NCI-H128 (cell line): ENCODE data around the gene TMEM150A.
"Not testable (repeated sequence)": the region's sequence is repeated elsewhere in the genome, so short reads cannot be mapped to it uniquely, and the experiment has no call there.

Experiments used
- DNase-seq: peaks from one replicate; lab custom pipeline; 2025; ENCODE audit not compliant: unreplicated experiment; lab: John Stamatoyannopoulos, UW

The TMEM150A gene

DNA sequence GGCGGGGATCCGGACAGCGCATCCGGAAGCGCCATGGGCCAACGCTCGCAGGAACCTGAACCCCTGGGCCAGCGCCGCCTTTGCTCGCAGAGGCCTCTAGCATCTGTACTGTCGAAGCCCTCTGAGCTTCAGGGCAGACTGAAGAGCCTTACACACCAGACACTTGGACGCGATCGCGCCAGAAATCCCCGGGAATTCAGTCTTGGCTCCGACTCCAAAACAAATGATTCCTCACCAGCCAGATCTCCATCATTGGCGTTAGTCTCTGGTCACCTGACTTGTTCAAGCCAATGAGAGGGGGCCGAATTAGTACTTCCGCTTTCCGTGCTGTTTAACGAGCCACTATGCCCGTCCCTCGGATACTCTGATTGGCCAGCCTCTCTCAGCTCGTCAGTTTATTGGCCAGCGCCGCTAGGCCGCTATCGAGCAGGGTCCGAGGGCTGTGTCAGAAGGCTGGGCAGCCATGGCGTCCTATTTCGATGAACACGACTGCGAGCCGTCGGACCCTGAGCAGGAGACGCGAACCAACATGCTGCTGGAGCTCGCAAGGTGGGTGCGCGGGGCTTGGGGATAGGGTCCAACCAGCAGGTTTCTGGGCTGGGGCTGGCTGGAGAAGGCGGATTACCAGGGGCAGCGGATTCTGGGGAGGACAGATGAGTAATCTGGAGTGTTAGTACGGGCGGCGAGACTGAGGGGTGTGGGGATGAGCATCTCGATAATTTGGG, 7.0 kb downstream of the TMEM150A start, which contains the start of gene RNF181:
TSS of gene RNF181 (plus strand) at position 445 of the 725 bp plus-strand sequence. CDS start at position 464, 19 bp downstream.
- peak; percentile 93 for DNase-seq

DNA sequence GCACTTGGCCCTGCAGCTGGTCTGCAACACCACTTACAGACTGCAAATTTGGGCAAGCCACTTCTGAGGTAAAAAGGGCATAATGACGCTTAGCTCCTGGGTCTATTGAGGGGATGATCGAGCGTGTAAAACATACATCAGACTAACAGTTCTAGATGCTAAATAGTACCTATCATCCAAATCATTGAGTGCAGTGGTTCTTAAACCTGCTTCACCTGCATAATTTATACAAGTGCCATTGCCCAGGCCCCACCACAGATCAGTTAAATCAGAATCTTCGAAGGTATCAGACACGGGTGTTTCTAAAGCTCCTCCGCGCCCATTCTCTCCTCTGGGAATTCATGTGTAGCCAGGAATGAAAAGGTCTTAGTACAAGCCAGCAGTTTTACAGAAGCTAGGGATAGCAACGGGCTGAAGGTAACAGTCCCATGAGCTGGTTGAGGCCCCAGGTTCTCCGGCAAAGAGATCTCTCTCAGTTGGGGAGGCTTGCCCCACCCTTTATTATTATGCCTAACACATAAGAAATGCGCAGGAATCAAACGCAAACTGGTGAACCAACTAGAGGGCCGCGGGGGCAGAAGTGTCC, 7.7 kb downstream of the TMEM150A start:
- DNase-seq: no peak

DNA sequence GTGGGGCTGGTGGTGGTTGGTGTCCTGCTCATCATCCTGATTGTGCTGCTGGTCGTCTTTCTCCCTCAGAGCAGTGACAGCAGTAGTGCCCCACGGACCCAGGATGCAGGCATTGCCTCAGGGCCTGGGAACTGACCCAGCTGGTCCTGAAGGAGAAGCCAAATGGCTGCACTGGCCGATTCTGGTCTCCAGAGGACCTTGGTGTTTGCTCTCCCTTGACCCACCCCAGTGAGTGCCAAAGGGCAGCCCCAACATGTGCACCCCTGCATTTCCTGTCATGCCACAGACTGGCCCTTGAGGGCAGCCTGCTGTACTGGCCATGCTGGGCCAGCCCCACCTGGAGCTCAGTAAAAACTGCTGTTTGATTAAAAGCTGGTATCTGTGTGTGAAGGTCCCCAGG, 9.5 kb downstream of the TMEM150A start:
- no peak for DNase-seq

DNA sequence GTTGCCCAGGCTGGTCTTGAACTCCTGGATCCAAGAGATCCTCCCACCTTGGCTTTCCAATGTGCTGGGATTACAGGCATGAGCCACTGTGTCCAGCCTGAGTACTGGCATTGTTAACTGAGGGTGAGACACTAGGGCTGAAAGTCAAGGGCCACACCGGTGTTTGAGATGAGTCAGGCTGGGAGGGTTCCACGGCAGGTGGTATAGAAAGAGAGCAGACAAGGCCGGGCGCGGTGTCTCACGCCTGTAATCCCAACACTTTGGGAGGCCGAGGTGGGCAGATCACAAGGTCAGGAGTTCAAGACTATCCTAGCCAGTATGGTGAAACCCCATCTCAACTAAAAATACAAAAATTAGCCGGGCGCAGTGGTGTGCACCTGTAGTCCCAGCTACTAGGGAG, 10.2 kb downstream of the TMEM150A start:
- not testable (repeated sequence) for DNase-seq

DNA sequence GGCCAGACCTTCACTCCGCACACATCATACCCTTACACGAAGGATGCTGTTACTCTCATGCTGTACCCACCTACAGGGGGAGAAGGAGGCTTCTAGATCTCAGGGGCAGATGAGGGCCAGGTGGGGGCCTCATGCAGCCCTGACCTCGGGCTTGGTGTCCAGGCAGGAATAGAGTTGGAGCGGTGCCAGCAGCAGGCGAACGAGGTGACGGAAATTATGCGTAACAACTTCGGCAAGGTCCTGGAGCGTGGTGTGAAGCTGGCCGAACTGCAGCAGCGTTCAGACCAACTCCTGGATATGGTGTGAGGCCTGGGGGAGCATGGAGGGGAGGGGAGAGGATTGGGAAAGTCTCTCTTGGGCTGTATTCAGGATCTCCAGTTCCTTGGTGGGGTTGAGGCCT, 10.9 kb downstream of the TMEM150A start:
- no peak for DNase-seq

DNA sequence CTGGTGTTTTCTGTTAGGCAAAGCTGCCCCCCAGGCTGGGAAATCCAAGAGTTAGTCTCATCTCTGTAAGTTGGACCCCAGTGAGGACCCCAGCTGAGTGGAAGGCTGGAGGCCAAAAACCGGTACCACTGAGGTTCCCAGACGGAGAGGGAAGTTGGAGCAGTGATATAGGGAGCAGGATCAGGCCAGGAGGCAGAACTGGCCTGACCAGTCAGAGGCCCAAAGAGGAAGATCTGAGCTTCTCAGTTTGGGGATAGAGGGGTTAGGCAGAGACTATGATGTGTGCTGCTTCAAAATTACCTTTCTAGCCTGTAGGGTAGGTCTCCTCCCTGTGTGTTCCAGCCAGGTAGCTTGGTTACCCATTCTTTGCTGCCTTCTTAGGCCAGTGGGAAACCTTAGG, 11.5 kb downstream of the TMEM150A start:
- no peak for DNase-seq

DNA sequence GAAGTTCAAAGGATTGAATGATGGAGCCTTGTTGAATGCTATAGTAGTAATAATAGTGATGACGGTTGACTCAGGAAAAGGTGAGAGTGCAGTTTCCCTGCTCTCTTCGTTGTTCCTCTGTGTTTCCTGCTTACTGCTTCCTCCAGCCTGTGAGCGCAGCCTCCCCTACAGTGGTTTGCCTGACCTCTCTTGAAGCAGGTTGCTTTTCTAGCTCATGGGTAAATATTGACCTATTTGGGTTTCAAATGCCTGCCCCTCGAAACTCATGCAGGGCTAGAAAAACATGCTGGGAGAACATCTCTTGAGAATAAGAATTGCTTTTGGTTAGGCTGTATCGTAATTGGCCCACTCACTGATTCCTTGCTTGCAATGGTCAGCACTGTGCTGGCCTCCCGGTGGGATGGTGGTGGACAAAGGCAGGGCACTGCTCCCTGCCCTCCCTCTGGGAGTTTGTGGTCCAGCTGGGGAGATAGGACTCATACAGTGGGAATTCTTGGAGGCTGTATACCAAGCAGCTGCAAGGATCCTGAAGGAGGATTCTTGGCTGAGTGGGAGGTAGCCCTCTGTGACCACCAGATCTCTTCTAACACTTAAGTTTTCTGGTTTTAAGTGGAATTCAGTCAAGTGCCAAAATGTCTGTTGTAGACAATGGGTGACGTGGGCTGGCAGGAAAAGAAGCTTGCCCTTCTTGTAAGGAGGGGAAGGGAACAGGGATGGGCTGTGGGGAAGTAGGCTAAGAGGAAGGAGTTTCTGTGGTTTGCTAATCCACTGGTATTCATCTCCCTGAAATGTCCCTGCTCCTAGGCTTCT, 12.3 kb downstream of the TMEM150A start:
- no peak for DNase-seq

DNA sequence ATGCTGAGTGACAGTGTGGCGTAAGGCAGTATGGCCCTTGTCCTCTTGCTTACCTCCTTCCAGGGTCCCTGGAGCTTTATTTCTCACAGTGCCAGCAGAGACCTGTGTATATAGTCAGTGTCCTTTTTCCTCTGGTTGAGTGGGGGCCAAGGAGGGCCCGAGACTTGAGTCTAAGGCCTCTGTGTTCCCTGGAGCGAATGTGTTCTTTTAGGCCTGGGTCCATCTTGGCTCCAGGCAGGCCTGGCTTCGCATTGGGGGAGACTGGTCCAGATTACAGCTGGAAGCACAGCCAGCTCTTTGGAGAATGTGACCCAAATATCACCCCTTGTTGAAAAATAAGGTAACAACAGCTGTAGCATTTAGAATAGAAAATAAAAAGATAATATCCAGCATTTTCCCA, 13.3 kb downstream of the TMEM150A start:
- DNase-seq: no peak

DNA sequence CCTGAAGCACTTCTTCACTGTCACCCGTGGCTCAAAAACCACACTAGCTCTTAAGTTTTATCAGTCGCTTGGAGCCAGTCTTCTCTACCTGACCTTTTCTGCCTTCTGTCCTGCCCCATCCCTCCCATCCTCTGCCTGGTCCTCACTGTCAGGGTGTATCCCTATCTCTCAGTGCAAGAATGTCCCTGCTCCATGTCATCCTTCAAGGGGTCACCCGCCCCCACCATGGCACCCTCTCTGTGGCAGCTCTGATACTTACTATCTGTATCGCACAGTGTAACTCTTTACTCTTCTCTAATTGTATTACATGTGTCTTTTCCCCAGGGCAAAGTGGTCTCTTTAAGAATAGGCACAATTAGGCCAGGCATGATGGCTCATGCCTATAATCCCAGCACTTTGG, 13.9 kb downstream of the TMEM150A start:
- no peak for DNase-seq

DNA sequence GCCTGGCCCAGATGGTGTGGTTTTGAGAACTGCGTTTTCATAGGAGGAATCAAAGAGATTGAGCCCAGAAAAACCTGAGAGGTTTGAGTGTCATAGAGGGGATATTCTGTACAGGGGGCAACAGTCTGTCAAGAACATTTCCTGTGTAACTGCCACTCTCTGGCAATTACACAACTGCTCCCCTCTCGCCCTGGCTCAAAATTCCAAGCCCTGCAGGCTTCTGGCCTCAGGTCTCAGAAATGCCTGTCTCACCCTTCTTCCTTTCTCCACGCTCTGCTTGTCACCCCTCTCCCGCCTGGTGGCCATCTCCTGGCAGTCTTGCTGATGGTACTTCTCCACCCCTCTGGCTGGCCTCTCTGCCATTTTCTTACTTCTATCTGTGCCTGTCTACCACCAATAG, 14.3 kb downstream of the TMEM150A start:
- no peak for DNase-seq

DNA sequence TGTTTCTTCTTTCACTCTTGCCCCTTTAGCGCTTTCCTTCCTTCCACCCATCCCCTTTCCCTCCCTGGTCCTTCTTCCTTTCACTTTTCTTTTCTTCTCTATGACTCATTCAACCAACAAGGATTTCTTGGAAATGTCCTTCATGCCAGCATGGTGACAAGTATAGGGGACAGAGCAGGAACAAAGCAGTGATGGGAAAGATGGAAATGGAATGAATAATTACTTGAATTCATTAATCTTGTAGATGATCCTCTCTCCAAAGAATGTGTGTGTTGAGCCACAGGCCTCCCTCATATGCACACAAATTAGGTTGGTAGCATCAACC, 16.8 kb downstream of the TMEM150A start:
- DNase-seq: no peak

DNA sequence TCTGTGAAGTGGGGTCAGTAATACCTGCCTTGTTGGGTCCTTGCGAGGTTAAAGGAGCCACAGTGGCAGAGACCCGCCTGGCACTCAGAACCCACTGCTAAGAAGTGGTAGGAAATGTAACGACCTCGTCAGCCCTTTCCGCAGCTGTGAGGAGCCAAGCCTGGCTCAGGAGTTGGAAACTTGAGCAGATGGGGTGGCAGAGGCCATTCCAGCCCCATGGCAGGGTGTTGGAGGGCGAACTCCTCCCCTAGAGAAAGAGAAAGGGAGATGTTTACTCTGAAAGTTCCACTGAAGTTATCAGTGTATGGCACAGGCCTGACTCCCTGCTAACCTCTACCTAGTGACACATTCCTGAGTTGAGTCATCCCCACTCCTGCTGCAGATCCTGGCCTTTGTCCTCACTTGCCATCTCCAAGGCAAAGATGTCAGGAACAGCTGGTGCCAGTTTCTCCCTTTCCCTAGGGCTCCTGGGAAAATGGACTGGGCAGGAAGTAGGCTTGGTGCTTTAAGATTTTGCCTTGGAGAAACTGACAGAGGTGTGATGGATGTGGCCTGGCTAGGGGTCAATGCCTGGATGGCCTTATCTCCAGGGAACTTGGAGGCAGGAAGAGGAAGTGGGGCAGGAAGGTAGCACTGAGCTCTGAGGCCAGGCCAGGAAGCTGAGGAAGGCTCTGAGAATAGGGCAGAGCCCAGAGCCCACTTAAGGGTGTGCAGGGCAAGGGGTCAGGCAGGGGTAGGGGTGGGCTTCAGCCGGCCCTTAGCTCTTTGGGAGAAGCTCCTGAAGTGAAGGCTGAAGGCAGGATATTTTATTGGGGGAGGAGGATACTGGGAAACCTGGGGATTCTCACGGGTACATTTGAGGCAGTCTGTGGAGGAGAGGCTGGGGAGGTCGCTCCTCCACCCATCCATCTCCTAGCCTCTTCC, 17.4 kb downstream of the TMEM150A start:
- no peak for DNase-seq

DNA sequence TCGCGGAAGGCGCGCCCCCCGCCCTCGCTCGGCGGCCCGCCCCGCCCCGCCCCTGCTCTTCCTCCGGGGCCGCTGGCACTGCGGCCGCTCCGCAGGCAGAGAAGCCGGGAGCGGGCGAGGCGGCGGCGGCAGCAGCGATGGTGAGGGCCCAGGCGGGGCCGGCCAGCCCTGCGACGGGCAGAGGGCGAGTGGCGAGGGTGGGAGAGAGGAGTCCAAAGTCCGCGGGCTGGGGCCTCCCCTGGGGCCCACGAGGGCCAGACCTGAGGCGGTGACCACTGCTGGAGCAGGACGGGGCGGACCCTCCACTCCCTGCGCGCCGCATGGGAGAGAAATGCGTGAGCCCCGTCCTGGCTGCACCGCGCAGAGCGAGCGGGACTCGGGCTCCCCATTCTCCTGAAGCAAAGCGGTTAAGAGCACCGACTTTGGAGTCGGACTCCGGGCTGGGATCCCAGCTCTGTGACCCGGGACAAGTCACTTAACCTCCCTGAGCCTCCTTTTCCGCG, 18.1 kb downstream of the TMEM150A start, which contains the start of gene VAMP5:
TSS of gene VAMP5 (plus strand) at position 78 of the 503 bp plus-strand sequence. CDS start at position 138, 60 bp downstream.
- DNase-seq: no peak

DNA sequence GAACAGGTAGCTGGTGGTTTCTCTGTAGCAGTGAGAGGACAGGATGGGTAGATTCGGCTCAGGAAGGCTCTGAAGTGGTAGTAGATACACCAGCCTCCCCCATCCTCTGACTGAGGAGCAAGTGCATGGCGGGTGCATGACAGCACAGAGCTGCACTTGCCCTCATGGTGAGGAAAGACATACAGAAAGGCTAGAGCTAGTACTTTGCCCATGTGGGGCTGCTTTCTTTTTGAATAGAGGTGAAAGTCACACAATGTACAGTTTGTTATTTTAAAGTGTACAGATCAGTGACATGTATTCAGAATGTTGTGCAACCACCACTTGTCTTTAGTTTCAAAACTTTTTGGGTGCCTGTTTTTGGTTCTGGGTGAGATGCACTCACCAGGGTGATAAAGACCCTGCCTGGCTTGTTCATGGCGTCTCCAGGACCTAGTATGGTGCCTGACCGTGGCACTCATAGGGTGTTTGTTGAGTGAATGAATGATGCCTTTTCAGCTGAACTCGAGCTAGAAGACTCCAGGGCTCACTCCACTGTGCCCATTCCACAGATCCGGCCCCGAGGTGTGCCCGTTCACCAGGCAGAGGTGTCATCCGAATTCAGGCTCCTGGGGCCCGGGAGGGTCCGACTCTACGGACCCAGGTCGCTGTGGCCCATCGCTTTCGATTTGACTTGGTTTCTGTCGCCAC, 18.7 kb downstream of the TMEM150A start:
- no peak for DNase-seq

DNA sequence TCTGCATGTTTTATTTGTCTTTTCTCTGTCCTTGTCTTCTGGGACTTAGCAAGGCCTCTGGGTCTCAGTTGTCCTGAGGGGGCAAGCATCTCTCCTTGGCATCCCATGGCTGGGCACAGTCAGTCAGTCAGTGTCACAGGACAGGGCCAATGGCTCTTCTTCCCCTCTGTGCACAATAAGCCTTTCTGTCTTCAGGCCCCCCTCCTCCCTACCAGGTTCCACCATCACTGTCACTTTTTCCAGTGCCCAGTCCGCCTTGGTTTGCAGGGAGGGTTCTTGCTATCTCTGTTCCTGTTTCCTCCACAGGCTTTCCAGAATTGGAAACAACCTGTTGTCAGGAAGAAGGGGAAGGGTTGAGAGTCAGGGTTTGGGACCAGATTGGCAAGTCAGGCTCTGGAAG, 20.0 kb downstream of the TMEM150A start:
- no peak for DNase-seq

DNA sequence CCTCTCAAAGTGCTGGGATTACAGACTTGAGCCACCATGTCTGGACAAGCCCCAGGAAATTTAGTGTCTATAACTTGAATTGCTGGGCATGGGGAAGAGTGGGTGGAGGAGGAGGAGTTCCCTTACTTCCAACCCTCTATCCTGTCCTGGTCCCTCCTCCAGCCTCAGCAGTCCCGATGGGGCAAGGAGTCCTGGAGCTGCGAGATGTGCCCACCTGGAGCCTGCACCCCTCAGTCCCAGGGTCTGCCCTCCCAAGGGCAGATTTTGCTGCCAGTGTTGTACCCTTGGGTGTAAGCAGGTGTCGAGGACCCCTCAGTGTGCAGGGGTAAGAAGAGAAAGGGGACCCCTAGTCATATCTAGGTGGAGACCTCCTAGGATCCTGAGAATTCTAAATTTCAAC, 22.3 kb downstream of the TMEM150A start:
- DNase-seq: no peak

DNA sequence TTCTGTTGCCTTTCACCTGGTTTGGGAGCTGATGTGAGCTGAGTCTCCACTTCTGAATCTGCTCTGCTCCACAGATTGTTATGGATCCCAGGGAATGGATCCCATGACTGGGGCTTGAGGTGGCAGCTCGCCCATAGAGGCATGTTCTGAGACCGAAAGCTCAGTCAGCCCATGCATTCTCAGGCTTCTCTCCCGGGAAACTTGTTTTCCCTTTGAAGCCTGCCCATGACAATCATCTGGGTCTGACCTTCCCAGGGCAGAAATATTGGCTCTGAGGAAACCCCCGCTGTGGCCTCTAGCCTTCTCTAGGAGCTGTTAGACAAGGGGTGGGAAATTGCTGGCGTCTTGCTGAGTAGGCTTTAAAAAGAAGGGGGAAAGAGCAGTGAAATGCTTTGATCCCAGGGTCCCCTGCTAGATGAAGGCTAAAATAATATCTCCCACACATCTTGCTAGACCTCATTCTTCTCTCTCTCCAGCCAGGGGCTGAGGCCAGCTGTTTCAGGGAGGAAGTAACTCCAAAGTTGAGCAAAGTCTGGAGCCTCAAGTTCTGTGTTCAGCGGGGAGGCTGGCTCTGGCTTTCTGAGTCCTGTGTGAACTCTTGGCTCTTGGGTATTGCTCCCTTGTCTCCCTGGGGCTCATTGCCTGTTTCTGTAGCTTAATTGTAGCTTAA, 23.1 kb downstream of the TMEM150A start:
- no peak for DNase-seq

DNA sequence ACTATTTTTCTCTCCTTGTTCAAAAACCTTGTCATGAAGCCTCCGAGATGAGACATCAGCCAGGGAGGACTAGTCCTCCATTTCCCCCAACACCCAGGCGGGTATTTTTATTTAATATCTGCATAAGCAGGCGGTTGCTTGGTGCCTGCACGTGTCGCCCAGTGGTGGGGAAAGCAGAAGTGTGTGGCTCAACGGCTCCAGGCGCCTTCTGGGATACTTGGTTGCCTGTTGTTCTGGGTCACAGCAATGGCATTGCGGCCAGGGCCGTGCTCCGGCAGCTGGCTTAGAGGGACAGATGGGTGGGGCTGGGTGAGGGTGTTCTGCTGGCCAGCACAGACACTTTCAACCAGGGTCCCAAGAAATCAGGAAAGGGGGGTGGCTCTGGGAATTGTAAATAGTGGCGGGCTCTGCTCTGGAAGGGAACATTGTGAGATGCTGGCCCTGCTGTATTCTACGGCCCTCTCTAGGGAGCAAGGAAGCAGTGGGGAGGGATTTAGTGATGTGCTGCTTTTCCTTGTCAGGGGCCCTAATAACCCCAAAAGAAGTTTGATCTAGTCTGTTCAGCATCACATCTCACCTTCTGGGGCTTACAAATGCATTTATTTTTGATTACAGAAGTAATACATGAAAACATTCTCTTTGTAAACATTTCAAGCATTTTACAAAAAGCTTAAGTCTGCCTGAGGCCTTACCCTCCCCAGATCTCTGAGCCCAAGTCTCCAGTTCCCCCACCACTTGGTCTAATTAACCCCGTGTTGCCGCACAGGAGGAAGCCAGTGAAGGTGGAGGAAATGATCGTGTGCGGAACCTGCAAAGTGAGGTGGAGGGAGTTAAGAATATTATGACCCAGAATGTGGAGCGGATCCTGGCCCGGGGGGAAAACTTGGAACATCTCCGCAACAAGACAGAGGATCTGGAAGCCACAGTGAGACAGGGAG, 24.0 kb downstream of the TMEM150A start:
- no peak for DNase-seq
